Right ventricle myocardium inferior (tissue), 1 donor: Measurements from ENCODE around the gene CSMD2. TPM values are rescaled to one million over a fixed set of nuclear protein-coding genes. Genes with fewer than 3 reads are reported as not detected.

Source experiments
- ATAC-seq: fragments of 200-7000 bp; cut with Tn5 transposase; one replicate; pipeline ENCODE4 v1.9.1; 2020; ENCODE audit warnings: mild to moderate bottlenecking, moderate library complexity
- DNase-seq: peaks from one replicate; pipeline ENCODE4 v3.0.0; 2021; ENCODE audit errors: missing footprints
- intact Hi-C: fragments of 100-400 bp; cut with DNase I; formaldehyde crosslinking; loops from one replicate; pipeline ENCODE4 v1.11.0; 2022
- total RNA-seq: library from RNA; stranded (reverse); fragmentation: NEBNext Ultra II Directional; extraction: Animal tissue kit (Norgen Biotek cat#: 25700); gene quantifications from one replicate; pipeline ENCODE4 v1.2.1, GENCODE V29; 2021
- donor health status: DM: no; HTN: yes; CAD: no; lungs with severe emphysema.

CSMD2 gene
- total RNA-seq, 1 donor from 2014 or later, result 0.32 TPM

DNA sequence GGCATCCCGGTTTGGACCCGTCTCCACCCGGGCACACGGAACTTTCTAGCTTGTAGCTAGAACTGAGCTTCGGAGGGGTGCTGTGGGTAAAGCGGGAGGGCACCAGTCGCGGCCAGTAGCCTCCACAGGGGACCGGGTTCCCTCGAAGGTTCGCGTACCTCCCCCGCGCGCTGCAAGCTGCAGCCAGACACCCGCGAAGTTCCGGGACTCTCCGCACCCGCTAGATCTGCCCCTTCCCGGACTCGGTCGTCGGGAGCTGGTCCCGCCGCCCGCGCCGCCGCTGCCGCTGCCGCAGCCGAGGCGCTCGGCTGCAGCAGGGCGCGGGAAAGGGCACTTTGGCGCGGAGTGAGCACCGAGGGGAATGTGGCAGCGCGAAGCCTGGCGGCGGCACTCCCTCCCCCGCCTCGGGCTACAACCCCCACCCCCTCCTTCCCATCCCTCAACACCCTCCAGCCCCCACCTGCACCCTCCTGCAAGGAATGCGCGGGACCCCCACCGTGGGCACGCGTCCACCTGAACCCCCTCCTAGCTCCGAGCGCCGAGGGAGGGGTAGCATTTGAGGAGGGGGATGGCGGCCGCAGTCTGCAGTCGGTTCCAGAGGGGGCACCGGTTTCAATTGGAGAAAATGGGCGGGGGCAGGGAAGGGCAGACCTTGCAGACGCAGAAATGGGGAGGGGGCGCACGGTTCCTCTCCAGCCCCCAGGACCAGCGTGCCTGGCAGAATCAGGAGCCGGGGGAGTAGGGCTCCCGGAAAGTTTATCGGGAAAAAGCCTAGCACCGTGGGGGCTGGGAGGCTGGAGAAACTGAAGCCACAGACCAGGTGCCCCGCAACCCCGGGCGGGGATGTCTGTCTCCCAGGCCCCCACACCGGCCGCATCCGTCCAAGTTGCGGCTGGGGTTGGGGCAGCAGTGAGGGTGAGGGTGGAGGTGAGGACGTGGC, 968 bp downstream of the CSMD2 start:
- intact Hi-C loops, result loop anchor here (10.0 kb wide), 1 partner anchor 529 kb away; no protein-coding TSS in a partner anchor
- no peak for DNase-seq
- ATAC-seq, result no peak

DNA sequence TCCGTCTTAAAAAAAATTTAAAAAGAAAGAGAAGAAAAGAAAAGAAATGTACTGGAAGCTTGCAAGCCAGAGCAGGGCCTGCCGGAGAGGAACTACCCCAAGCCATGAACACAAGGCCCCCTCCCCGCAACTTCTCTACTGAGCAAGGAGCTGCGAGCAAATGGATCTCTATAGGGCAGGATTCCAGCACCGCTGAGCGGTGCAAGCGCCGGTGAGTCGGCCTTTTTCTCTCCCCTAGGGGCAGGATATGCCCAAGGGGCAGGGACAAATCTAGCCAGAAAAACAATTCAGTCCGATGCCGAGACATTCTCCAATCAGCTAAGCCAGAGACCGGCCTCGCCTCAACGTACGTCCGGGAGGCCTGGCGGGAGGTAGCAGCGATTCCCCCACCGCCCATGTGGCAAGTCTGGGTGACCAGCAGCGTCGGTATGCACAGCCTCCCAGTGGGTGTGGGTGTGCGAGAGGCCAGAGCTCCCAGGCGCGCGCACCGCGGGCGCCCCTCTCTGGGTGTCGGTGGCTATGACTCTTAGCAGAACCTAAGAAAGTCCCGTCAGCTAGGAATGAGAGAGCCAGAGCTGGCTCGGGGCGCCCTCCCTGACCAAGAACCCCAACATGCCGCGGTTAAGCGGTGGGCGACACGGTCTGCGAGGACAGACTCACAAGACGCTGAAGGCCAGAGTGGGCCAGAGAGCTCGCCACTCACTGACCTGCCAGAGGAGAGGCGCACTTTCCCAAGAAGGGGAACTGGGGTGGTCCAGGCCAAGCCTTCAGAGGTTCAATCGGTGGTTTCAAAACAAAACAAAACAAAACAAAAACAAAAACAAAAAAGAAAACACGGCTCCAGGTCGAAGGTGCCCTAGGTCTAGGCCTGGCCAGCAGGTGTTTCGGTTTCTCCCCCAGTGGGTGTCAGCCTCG, 1.9 kb downstream of the CSMD2 start:
- intact Hi-C loops, result loop anchor here (10.0 kb wide), 1 partner anchor 528 kb away; no protein-coding TSS in a partner anchor
- ATAC-seq (peak; percentile 89), DNase-seq (no peak)

DNA sequence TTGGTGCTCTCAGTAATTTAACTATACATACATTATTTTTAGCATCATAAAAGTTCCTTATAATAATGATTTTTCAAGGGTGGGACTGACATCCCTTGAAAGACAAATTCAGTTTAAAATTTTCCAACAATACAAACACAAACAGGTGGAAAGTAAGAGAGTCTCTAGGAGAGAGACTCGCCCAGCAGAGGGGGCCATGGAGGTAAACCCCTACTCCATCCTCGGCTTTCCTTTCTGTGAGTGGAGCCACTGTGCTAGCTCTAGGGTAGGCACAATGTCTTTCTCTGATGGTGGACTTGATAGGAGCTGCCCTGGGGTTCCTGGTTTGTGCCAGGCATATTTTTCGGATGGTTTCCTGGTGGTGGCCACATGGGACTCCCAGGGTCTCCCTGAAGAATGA, 8.3 kb downstream of the CSMD2 start:
- ATAC-seq, result no peak
- intact Hi-C loops, result no loop called here

DNA sequence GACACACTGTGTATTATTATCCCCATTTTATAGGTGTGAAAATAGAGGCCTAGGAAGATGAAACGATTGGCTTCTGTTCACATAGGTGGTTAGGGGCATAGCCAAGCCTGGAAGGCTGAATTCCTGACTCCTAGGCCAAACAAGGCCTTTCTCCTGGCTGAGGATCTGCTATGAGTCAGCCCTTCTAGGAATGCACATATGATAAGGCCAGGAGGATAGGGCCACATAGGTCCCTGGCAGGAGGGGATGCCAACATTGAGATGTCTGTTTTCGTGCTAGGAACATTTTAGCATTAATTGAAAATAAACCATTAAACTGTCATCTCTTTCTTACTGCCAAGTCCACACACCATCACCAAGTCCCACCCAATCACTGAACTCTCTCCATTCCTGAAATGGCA, 9.2 kb downstream of the CSMD2 start:
- intact Hi-C loops, result no loop called here
- ATAC-seq (no peak), DNase-seq (no peak)

More for the DNA sequence above, 8.3 kb downstream of the CSMD2 start:
- DNase-seq, result no peak

DNA sequence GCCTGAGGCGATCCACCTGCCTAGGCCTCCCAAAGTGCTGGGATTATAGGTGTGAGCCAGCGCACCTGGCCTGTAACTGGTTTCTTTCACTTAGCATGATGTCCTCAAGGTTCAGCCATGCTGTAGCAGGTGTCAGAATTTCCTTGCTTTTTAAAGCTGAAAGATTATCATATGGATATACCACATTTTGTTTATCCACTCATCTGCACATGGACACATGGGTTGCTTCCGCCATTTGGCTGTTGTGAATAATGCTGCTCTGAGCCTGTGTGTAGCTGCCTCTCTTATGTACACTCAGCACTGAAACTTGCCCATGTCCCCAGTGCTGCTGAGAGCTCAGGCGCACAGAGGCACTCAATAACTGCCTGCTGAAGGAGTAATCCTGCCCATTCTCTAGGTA, 11.8 kb downstream of the CSMD2 start:
- intact Hi-C loops, result no loop called here
- DNase-seq (no peak), ATAC-seq (no peak)

DNA sequence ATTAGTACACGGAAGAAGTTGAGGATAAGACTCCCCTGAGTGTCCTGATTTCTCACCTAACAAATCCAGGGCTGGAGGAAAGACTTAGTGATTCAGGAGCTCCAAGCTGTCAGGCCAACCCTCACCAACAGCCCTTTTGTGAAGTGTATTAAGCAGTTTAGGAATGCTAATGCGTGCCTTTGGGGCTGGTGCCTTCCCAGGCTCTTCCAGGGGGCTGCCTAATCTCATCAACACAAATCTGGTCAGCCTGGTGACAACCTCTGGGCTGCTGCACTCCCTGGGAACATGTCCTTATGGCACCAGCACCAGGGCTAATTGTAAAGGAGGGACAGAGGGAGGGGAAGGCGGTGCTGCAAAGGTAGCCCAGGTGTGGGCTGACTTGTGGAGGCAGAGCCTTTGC, 15.5 kb downstream of the CSMD2 start:
- no peak for ATAC-seq

DNA sequence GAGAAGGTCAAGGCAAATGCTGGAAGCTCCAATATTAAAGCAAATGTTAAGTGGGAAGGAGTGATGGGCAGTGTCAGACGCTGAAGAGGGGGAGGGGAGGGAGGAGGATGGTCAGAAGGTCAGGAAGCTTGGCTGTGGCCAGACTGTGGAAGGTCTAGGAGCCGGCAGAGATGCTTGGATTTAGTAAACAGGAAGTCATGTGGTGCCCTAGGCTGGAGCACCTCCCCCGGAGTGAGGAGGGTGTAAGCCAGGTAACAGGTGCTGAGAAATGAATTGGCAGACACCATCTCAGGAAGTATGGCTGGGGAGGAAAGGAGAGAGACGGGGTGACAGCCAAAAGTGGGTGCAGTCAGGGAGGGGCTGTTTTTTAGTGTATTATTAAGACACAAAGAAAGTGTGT, 17.7 kb downstream of the CSMD2 start:
- ATAC-seq (no peak), DNase-seq (no peak)
- intact Hi-C loops, result no loop called here

More for the DNA sequence above, 15.5 kb downstream of the CSMD2 start:
- DNase-seq, result no peak
- intact Hi-C loops, result no loop called here

DNA sequence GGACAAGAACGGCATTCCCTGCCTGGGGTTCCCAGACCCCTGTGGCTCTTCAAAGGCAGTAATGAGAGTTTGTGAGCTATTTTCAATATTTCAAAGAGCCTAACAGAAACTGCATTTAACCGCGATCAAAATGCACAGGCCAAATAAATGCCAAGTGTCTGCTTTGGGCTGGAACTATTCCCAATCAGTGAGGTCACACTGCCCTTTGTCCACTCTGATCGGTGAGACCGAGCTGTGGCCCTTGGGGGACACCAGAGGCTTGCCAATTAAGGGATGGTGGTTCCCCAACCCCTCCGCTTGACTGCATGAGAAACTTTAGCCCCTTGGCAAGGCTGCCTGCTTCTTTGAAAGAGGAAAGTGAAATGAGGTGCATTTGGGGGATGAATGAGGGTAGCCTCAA, 20.3 kb downstream of the CSMD2 start:
- intact Hi-C loops, result no loop called here
- no peak for DNase-seq
- no peak for ATAC-seq

DNA sequence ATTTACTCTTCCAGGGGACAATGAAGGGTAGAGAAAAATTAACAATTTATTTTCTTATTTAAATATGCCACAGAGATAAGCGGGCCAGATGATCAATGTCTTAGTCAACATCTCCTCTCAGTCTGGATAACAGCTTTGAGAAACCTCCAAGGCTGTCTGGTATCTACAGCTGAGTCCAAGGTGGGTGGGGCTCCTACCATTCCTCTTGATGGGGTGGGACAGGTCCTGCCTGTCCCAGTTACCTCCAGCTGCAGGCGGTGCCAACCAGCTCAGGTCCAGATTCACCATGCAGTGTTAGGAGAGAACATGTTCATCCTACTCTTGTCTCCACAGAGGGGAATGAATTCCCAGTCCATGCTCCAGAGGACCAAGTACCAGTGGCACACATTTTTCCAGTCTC, 21.1 kb downstream of the CSMD2 start:
- intact Hi-C loops, result no loop called here
- DNase-seq (no peak), ATAC-seq (no peak)

DNA sequence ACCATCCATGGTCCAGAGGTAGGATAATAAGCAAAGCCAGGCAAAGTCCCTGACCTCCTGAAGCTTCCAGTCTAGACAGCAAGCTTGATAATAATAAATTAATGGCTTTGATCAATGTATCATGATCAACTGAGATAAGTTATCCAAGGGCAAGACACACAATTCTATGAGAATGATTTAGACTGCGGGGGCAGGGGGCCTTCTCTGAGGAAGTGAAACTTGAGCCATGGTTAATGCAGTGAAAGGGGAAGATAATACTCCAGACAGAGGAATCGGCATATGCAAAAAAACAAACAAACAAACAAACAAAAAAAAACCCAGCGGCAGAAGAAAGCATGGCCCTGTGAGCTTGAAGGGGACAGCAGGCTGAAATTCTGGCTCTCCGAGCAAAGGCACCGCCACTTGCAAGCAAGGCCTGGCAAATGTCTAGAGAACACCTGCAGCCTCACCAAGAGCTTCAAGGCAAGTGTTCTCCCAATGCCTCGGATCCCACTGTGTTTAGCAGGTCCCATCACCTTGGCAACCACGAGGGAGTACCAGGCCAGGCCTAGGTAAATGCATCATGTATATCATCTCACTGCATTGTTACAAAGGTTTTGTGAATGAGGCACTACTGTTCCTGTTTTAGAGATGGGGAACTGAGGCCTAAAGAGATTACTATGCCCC, 24.9 kb downstream of the CSMD2 start:
- no peak for ATAC-seq
- intact Hi-C loops, result no loop called here
- DNase-seq, result no peak

DNA sequence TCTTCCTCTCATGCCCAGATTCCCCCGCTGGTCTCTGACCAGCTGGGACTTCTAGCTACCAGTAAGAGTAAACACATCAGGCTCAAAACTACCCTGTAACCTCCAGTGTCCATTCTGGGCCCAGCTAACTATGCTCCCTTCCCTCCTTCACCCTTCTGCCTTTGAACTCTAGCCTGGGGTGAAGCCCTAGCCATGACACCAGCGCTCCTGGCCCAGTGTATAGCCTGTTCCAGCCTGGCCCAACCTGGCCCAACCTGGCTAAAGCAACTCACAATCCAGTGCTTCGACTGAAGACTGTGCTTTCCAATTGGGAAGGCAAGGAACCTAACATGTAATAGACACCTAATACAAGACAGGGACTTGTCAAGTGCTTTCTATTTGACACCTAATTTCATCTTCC, 27.6 kb downstream of the CSMD2 start:
- intact Hi-C loops, result no loop called here
- DNase-seq (no peak), ATAC-seq (no peak)

DNA sequence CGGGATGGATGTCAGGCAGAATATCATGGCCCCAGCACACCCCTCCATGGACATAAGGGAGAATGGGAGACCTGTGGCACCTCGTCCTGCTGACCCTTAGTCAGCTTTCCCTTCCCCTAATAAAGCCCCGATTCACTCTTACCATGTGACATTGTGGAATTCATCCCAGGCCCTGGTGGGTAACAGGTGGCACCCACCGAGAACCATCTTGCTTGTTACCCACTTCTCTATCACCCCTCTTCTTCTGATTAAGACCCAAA, 32.9 kb downstream of the CSMD2 start:
- intact Hi-C loops, result no loop called here
- ATAC-seq, result no peak
- DNase-seq, result no peak

DNA sequence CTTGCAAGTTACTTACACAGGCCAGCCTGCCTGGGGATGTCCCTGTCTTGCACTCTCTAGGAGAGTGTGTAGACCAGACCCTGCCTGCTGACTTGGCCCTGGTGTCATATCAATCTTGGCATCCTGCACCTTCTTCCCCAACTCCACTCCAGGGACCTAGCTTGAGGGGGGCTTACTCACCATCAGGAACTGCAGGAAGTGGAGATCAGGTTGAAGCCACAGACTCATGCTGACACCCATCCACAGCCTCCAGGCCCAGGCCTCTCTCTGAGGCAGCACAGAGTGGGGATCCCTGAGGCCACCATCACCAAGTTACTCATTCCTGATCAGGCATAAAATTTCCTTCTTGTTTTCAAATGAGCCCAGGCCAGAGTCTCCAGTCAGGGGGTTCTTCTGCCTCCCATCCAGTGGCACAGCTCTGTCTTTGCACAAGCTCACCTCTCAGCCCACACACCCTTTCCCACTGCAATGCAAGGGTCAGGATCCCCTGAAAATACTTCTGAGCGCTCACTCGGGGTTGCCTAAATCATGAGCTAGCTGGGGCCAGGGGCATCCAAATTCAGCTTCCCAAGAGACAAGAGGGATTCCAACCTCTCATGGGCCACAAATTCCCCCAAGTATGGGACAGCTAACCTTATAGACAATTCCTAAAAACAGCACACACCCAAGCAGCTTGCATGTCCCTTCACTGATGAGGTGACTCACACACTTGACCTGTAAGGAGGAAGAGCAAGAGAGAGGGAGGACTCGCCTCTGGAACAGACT, 33.5 kb downstream of the CSMD2 start:
- ATAC-seq (no peak), DNase-seq (no peak)
- intact Hi-C loops, result no loop called here

DNA sequence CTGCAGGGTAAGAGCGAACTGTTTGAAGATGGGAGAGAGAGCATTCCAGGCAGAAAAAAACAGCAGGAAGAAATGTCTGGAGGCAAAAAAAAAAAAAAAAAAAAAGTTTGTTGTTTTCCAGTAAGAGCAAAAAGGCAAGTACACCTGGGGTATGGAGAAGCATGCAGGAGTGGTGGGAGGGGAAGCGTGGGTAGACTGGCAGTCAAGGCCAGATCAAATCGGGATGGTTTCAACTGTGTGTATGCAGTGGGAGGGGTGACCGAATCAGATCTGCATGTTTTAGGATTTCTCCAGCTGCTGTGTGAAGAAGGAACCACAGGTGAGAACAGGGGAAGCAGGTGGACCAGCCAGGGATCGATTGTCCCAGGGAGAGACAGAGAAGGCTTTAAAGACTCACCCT, 34.7 kb downstream of the CSMD2 start:
- DNase-seq (no peak), ATAC-seq (no peak)
- intact Hi-C loops, result no loop called here

DNA sequence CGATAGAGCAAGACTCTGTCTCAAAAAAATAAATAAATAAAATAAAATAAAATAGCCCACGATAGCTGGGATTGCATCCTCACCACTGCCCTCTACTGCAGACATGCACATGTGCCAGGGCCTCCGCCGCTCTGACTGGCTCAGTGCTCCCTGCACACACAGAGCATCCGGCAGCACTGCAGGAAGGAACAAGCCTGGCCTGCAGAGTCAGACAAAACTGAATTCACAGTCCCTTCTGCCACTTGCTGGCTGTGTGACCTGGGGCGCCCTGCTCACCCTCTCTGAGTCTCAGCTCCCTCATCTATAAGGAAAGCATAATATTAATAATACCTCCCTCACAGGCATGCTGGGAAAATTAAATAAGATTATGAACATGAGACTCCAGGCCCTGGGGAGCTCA, 35.4 kb downstream of the CSMD2 start:
- intact Hi-C loops, result no loop called here
- ATAC-seq (no peak), DNase-seq (no peak)

DNA sequence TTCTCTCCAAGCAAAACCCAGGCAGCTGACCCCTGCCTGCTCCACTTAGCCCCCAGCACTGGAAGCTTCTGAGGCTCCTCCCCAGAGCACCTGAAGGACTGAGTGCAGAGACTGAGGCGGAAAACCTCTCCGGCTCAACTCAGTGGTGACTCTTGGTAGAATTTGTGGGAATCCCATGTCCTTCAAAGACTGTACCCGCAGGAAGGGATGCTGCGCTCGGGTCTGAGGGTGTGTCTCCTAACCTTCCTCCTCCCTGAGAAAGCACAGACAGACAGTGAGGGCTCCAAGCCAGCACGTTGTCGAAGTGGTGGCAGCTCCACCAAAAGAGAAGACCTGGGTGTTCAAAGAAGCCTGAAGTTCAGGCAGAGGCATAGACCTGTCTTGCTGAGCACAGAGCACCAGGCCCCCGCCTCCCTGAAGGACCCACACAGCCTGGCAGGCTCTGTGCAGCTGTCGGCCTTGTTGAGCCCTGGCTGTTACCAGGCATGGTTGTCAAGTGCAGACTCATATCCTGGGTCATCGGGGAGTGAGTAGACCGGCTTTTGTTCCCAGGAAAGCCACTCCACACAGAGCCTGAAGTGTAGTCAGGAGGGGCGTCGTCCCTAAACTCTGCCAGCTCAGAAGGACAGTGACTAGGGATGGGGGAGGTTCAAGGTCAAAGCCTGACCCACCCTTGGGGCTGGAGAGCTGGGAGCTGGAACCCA, 36.7 kb downstream of the CSMD2 start:
- DNase-seq (no peak), ATAC-seq (no peak)
- intact Hi-C loops, result no loop called here

DNA sequence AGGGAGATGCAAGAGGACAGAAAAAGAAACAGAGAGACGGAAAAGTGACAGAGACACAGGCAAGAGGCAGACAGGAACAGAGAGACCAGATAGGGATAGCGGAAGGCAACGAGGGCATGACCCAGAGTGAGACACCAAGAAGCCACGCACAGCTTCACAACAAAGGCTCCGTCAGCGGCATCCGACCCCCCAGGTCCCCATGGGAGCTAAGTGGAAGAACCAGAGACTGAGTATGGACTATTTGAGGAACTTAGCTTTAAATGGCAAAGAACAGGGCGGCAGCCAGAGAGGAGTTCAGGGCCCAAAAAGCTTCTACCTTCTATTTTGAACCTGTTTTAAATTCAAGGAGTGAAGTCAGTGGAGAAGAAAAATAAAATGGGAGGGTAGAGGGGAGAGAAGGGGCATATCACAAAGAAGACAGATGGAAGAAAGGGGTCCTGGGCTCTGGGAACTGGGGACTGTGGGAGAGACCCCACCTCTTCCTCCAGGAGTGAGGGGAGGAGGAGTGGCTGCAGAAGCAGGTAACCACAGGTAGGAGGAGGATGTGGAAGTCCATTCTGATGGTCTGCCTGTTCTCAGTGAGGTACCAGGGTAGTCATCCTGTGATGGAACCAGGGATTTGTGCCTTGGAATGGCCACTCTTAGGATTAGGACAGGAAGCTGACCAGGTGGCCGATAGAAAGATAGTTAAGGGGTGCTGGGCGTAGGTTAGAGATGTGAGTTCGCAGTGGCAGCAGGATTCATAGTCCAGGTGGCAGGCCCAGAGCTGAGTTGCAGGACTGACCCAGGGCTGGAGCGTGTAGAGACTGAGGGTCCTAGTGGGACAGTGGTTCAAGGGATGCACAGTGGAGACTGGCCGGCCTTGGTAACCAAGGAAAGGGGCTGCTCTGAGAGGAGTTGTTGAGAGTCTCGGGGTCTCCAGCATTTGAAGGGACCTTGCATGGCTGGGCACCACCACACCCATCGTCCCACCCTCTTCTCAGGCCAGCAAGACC, 37.7 kb downstream of the CSMD2 start:
- no peak for ATAC-seq
- intact Hi-C loops, result no loop called here
- DNase-seq, result no peak
